ENCODE results near the gene SLC39A11.
"Not testable (repeated sequence)": the region's sequence is repeated elsewhere in the genome, so short reads cannot be mapped to it uniquely, and the experiment has no call there.

Gene SLC39A11

GRCh38 chr17:72898725-72899124, 193.8 kb downstream of the SLC39A11 start:
- no peak for TF ChIP-seq TOX (CRISPR knock-in tag; IDR thresholded peaks at IDR 0.05; ENCODE audit: borderline replicate concordance)
- no peak for TF ChIP-seq PATZ1 (CRISPR knock-in tag; IDR thresholded peaks at IDR 0.05; ENCODE audit: borderline replicate concordance)
- no peak for TF ChIP-seq CREB5 (CRISPR knock-in tag; IDR thresholded peaks at IDR 0.05; ENCODE audit: low read depth)
- no peak for TF ChIP-seq ZC3H10 (CRISPR knock-in tag; IDR thresholded peaks at IDR 0.05)
- no peak for TF ChIP-seq BACH2 (CRISPR knock-in tag; IDR thresholded peaks at IDR 0.05; ENCODE audit: borderline replicate concordance)
- no peak for TF ChIP-seq ZNF565 (CRISPR knock-in tag; conservative IDR thresholded peaks at IDR 0.05; ENCODE audit: low read depth)
- no peak for TF ChIP-seq ZNF8 (CRISPR knock-in tag; IDR thresholded peaks at IDR 0.05)
- TF ChIP-seq PPARA (CRISPR knock-in tag; IDR thresholded peaks at IDR 0.05; ENCODE audit: borderline replicate concordance): no peak
- no peak for TF ChIP-seq TCF4 (CRISPR knock-in tag; IDR thresholded peaks at IDR 0.05; ENCODE audit: borderline replicate concordance)
- no peak for TF ChIP-seq TSHZ2 (CRISPR knock-in tag; IDR thresholded peaks at IDR 0.05)

GRCh38 chr17:72896288-72896687, 196.2 kb downstream of the SLC39A11 start:
- ATAC-seq: not testable (repeated sequence)

More at GRCh38 chr17:72898725-72899124, 193.8 kb downstream of the SLC39A11 start:
- no peak for ATAC-seq

GRCh38 chr17:72891627-72892026, 200.9 kb downstream of the SLC39A11 start:
- TF ChIP-seq RARB (CRISPR knock-in tag; IDR thresholded peaks at IDR 0.05) (no peak), PPARA (CRISPR knock-in tag; IDR thresholded peaks at IDR 0.05; ENCODE audit: borderline replicate concordance) (no peak), PATZ1 (CRISPR knock-in tag; IDR thresholded peaks at IDR 0.05; ENCODE audit: borderline replicate concordance) (no peak), CREB5 (CRISPR knock-in tag; IDR thresholded peaks at IDR 0.05; ENCODE audit: low read depth) (no peak), TOX (CRISPR knock-in tag; IDR thresholded peaks at IDR 0.05; ENCODE audit: borderline replicate concordance) (no peak), ARNTL (CRISPR knock-in tag; IDR thresholded peaks at IDR 0.05; ENCODE audit: borderline replicate concordance, low read depth) (no peak), ZNF565 (CRISPR knock-in tag; conservative IDR thresholded peaks at IDR 0.05; ENCODE audit: low read depth) (no peak), GLIS3 (CRISPR knock-in tag; IDR thresholded peaks at IDR 0.05) (no peak), CSDC2 (CRISPR knock-in tag; IDR thresholded peaks at IDR 0.05) (no peak), TSHZ2 (CRISPR knock-in tag; IDR thresholded peaks at IDR 0.05) (no peak), ZFP3 (CRISPR knock-in tag; IDR thresholded peaks at IDR 0.05) (no peak), ISL1 (CRISPR knock-in tag; IDR thresholded peaks at IDR 0.05) (no peak), TCF4 (CRISPR knock-in tag; IDR thresholded peaks at IDR 0.05; ENCODE audit: borderline replicate concordance) (no peak), OSR1 (CRISPR knock-in tag; IDR thresholded peaks at IDR 0.05) (no peak), ZNF70 (CRISPR knock-in tag; IDR thresholded peaks at IDR 0.05) (no peak)
- ATAC-seq: no peak

Measured in SK-N-SH treated with all-trans-retinoic acid at 6 μM for 48 hours (cell line).